ENCODE results near the gene TREH.

Gene TREH

GRCh38 chr11:118644496-118644895, 35.0 kb downstream of the TREH start:
- no peak for DNase-seq

DNA sequence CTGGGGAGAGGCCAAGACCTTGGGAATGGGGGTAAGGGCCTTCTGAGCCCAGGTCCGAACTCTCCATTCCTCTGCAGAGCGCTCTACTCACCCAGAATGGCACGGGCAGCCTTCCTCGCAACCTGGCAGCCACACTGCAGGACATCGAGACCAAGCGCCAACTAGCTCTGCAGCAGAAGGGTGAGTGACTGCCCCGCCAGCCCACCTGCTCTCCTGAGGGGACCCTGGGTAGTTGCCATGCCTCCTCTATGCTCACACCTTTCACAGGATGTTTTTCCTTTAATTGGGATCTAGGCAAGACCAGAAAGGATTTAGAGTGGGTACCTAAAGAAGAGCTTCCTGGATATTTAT, 35.5 kb downstream of the TREH start:
- DNase-seq: no peak

GRCh38 chr11:118643142-118643994, 36.1 kb downstream of the TREH start:
- no peak for DNase-seq

- DNase-seq: no peak
Observed at GRCh38 chr11:118641397-118642019, 37.9 kb downstream of the TREH start.

GRCh38 chr11:118640332-118641154, 38.9 kb downstream of the TREH start:
- DNase-seq: no peak

GRCh38 chr11:118639899-118640298, 39.6 kb downstream of the TREH start:
- no peak for DNase-seq

- DNase-seq: no peak
Observed at GRCh38 chr11:118638726-118639125, 40.7 kb downstream of the TREH start.

- DNase-seq: no peak
Observed at GRCh38 chr11:118636569-118637290, 42.7 kb downstream of the TREH start.

DNA sequence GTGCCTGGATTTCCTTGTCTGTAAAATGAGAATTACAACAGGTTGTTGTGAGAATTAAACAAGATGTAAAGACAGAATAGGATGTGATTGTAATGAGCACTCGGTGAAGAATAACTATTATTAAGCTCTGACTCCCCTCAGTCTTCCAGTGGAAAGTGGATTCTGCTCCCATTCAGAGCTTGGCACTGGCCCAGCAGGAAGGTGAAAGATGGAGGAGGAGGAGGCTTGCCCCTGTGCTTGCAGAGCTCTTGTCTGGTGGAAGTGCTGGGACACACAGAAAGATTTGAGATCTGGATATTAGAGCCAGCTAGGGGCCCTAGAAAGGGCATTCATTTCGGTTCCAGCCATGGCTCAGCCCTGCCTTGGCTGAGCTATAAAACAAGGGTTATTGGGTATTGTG, 43.8 kb downstream of the TREH start:
- no peak for DNase-seq

DNA sequence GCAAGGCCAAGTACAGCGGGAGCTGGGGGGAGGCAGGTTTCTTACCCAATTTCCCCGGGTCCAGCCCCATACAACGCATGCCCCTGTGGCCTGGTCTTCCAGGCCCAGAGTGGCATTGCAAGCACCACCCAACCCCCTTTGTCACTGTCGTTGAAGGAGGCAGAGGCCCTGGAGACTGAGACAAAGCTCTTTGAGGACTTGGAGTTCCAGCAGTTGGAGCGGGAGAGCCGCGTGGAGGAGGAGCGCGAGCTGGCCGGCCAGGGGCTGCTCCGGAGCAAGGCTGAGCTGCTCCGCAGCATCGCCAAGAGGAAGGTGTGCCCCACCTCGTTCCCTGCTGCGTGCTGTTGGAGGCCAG, 44.2 kb downstream of the TREH start:
- no peak for DNase-seq

DNA sequence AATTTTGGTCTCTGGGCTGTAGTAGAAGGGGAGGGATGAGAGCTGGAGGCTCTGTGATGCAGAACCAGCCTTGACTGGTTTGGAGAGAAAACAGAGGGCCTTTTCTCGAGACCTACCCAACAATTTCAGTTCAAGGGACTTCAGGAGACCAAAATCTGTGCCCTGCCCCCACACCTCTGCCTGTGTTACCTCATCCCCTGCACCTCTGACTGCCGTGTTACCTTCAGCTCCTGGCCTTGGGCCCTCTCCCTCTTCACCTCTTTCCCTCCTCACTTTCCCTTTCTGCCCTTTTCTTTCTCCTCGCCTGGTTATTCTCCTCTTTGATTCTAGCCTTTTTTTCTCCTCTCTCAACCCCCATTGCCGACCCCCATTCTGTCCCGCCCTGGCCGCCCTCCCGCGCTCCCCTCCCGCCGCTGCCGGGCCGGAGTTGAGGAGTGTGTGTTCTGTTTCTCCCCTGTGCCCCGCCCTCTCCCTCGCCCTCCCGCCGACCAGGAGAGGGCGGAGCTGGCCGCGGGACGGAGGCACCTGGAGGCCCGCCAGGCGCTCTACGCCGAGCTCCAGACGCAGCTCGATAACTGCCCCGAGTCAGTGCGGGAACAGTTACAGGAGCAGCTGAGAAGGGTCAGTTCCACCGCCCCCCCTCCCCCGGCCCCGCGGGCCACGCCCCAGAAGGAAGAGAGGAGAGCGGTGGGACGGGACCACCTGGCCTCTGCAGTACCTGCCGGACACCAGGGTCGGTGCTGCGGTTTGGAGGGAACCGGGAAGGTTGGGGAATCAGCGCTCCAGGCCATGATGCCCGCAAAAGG, 44.8 kb downstream of the TREH start:
- no peak for DNase-seq

DNA sequence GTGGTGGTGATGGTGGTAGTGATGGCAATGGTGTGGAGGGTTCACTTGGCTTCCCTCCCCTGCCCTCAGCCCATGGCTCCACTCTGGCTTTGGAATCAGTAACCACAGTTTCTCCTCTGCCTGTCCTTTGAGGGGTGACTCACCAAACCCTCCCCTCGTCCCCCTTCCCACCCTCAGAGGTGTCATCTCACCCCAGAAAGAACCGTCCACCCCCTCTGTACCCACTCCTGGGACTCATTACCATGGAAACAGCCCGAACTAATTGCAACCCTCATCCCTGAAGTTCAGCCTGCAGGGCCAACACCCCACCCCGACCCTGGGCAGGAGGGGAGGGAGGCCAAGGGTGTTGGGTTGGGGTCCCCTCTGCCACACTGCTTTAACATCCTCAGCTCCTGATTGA, 45.5 kb downstream of the TREH start:
- no peak for DNase-seq

GRCh38 chr11:118633319-118633690, 46.1 kb downstream of the TREH start:
- DNase-seq: no peak

DNA sequence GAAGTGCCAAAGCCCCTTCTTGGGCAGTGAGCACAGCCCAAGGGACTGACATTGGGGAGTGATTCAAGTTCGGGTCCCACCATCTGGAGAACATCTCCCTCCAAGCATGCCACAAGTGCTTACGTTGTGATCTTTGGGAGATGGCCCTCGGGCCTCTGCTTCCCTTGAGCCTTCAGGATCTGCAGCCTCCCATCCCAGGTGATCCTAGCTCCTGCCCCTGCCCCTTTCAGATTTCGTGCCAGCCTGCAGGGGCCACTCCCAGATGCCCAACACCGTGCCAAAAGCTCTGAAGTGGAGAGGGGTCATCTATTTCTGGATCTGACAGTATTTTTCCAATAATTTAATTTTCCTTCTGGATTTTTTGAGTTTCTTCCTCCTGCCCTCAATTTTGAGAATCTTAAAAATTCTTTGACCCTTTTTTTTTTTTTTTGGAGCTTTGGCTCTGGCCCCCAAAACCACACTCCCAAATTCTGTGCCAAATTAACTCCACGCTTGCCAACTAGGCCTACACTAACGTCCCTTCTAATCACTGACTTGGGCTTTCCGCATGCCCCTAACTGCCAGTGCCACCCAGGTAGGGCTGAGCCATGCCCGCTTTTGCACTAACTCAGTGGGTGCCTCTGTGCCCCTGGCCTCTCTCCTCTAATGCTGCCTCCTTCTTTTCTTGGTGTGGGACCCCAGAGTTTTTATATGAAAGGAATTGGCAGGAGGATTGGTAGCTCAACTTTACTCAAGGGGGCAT, 46.7 kb downstream of the TREH start:
- DNase-seq: no peak

GRCh38 chr11:118631142-118631909, 48.1 kb downstream of the TREH start:
- DNase-seq: no peak

DNA sequence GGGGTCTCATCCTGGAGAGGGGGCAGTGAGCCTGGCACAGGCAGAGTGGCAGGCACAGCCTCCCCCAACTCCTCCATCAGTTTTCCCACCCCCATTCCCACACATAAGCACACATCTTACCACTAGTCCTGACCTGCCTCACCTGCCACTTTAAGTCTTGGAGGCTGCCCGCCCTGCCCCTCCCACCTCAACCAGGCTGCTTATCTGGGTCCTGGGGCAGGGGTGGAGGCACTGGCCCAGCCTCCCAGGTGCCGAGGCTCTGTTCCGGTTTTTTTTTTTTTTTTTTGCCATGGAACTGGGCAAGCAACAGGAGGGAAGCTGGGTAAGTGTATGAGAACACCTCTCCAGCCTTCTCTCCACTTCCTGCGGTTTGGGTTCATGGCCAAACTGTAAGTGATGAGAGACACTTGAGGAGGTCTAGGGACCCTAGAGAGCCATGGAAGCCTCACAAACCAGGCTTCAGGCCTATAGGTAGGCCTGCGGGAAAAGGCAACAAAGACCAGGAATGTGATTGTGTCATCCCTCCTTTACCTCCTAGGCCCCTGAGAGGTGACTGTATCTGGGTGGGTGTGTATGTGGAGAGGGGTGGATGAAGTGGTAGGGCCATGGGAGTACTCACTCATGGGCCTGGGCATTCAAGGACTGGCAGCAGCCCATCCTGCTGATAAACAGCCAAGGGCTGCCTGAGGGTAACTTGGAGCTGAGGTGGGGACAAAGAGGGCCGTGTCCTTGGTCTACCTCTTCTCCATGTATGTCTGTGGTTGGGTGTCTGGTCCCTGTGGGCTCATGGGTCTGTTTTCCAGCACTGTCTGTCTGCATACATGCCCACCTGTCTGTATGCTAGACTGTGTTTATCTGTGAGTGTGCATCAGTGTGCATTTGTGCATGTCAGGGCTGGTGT, 49.4 kb downstream of the TREH start:
- no peak for DNase-seq

GRCh38 chr11:118628861-118629549, 50.4 kb downstream of the TREH start:
- DNase-seq: no peak

DNA sequence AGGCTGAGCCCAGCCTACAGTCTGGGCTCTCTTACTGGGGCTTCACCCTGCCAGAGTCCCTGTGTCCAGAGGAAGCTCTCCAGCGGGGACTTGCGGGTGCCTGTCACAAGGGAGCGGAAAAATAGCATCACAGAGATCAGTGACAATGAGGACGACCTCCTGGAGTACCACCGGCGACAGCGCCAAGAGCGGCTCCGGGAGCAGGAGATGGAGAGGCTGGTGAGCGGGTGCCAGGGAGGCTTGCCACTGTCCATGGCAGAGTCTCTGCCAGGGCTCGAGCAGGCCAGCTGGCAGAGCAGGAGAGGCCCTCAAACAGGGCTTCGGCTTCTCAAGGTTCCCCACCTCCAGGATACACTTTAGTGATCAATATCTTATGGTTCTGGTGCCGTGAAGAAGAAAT, 51.0 kb downstream of the TREH start:
- DNase-seq: no peak

GRCh38 chr11:118628031-118628430, 51.4 kb downstream of the TREH start:
- no peak for DNase-seq

All from DMS 273 treated with DMSO at 0.1 percent for 48 hours (cell line).